Transverse colon (tissue), 4 donors: ENCODE data around the gene DENND11. TPM values are rescaled to one million over a fixed set of nuclear protein-coding genes. Genes with fewer than 3 reads are reported as not detected.

Experiments used
- DNase-seq: peaks from one replicate; pipeline ENCODE4 v3.0.0-alpha.2; 2019
- H3K27ac ChIP-seq, 4 donors: fragments of 200-600 bp; sonication (generic); 2 replicates each; pipeline ENCODE4 v1.5.1; 2016 to 2018; ENCODE audit warnings: inconsistent platforms in 4 of 4
- H3K27me3 ChIP-seq: fragments of 200-600 bp; sonication (generic); 2 replicates; pipeline ENCODE4 v1.5.1; 2017; ENCODE audit warnings: inconsistent platforms
- H3K36me3 ChIP-seq, 4 donors: fragments of 200-600 bp; sonication (generic); 2 replicates each; pipeline ENCODE4 v1.5.1; 2017 to 2019; ENCODE audit warnings: inconsistent platforms in 4 of 4
- H3K4me1 ChIP-seq, 4 donors: fragments of 200-600 bp; sonication (generic); 2 replicates each; pipeline ENCODE4 v1.5.1; 2017 to 2020; ENCODE audit warnings: inconsistent platforms in 4 of 4
- H3K4me3 ChIP-seq, 4 donors: fragments of 200-600 bp; sonication (generic); 1 replicate in 1 of 4; 2 replicates in 3 of 4; pipeline versions ENCODE4 v1.5.1 to v1.6.1; 2017 to 2019; ENCODE audit warnings: inconsistent platforms in 4 of 4
- H3K9me3 ChIP-seq, 2 donors: fragments of 200-600 bp; sonication (generic); 2 replicates each; pipeline ENCODE4 v1.5.1; 2017 to 2019; ENCODE audit warnings: inconsistent platforms in 2 of 2
- CTCF ChIP-seq, 5 experiments: fragments of 200-600 bp in 3 of 5; fragments of 450-650 bp in 2 of 5; sonication (generic) in 3 of 5; IDR thresholded peaks; 1 replicate in 2 of 5; 2 replicates in 3 of 5; pipeline ENCODE4 v1.5.1; 2016 to 2017; ENCODE audit warnings: antibody characterized with exemption in 5 of 5, inconsistent platforms in 3 of 5, mild to moderate bottlenecking in 2 of 5, moderate library complexity in 1 of 5
- EP300 ChIP-seq: sonication (generic); formaldehyde crosslinking; IDR thresholded peaks from one replicate; pipeline ENCODE4 v1.6.1; 2017; ENCODE audit warnings: antibody characterized with exemption, low read depth
- POLR2A ChIP-seq: fragments of 450-650 bp; IDR thresholded peaks from one replicate; pipeline ENCODE4 v1.6.1; 2016; ENCODE audit warnings: antibody characterized with exemption, mild to moderate bottlenecking, moderate library complexity
- POLR2AphosphoS5 ChIP-seq, 3 donors: sonication (generic); formaldehyde crosslinking; IDR thresholded peaks; one replicate each; pipeline ENCODE4 v1.6.1; 2016; ENCODE audit warnings: antibody characterized with exemption in 3 of 3
- WGBS, 2 donors: methylation state at CpG; one replicate each; pipeline ENCODE4 v1.1.5; 2018; ENCODE audit warnings: low coverage in 1 of 2; 5-methylcytosine and 5-hydroxymethylcytosine counted together
- in situ Hi-C, 4 donors: fragments of 200-750 bp; cut with MboI; loops; one replicate each; pipeline versions ENCODE4 v1.15.0 to v1.15.1; 2017; ENCODE audit warnings: low sequenced_read_pairs in 3 of 4, low pct_ligation_motif_present in 1 of 4, low pct_unique_long_range_greater_than_20kb in 1 of 4
- intact Hi-C: fragments of 100-400 bp; cut with DNase I; formaldehyde crosslinking; loops from one replicate; pipeline ENCODE4 v1.15.1; 2023; ENCODE audit warnings: low total_unique reads
- total RNA-seq, 4 donors: library from RNA; depleted of rRNA; stranded (reverse); fragments of >200 nt; gene quantifications; one replicate each; pipeline ENCODE4 v1.1.0, GENCODE V29; 2016

DENND11 gene
- total RNA-seq, 4 donors from 2014 or later = 13.1 to 43.8 (median 30.7) TPM

- in situ Hi-C loops = no loop called here
- Histone ChIP-seq H3K36me3 (no peaks in the 10 kb centered on the region), H3K27me3 (no peaks in the 10 kb centered on the region), H3K27ac (no peak overlapping the region), H3K9me3 (no peaks in the 10 kb centered on the region), H3K4me1 (no peaks in the 10 kb centered on the region), H3K4me3 (no peak overlapping the region)
- TF ChIP-seq EP300 = no peak
- TF ChIP-seq POLR2AphosphoS5 (IDR thresholded peaks at IDR 0.05) = no peak
- peak in 1 of 5 experiments; percentile 15 for TF ChIP-seq CTCF (IDR thresholded peaks at IDR 0.05)
- no peak for TF ChIP-seq POLR2A
- DNase-seq = no peak
- intact Hi-C loops = no loop called here
- WGBS, 2 donors = 79 to 87% methylated on average over 6 to 24 of the region's 24 CpGs
These were observed 29.6 kb upstream of the DENND11 start for GRCh38 chr7:141731476-141732149.

- Histone ChIP-seq H3K27me3 (no peaks in the 10 kb centered on the region), H3K27ac (no peak overlapping the region), H3K36me3 (no peaks in the 10 kb centered on the region), H3K4me3 (no peak overlapping the region), H3K4me1 (no peaks in the 10 kb centered on the region), H3K9me3 (no peaks in the 10 kb centered on the region)
- in situ Hi-C loops (no loop called here), intact Hi-C loops (no loop called here)
- DNase-seq = no peak
- no peak for TF ChIP-seq POLR2A
- WGBS, 2 donors = 91 to 100% methylated on average over 1 of the region's 1 CpG
These were observed 27.1 kb upstream of the DENND11 start for GRCh38 chr7:141729020-141729419.

- in situ Hi-C loops = no loop called here
- Histone ChIP-seq H3K9me3 (no peaks in the 10 kb centered on the region), H3K4me3 (no peak overlapping the region), H3K27ac (no peak overlapping the region), H3K27me3 (no peaks in the 10 kb centered on the region), H3K4me1 (no peaks in the 10 kb centered on the region), H3K36me3 (no peaks in the 10 kb centered on the region)
- TF ChIP-seq EP300 (no peak), POLR2A (no peak), POLR2AphosphoS5 (IDR thresholded peaks at IDR 0.05) (no peak), CTCF (IDR thresholded peaks at IDR 0.05) (no peak)
- no peak for DNase-seq
- intact Hi-C loops = no loop called here
- 70 to 90% methylated on average over 1 to 2 of the region's 2 CpGs for WGBS, 2 donors
These were observed 20.6 kb upstream of the DENND11 start for GRCh38 chr7:141722529-141722928.

- DNase-seq = no peak
- in situ Hi-C loops = no loop called here
These were observed 15.5 kb upstream of the DENND11 start for GRCh38 chr7:141717450-141717849.

More at GRCh38 chr7:141717450-141717849, 15.5 kb upstream of the DENND11 start:
- Histone ChIP-seq H3K9me3 (no peaks in the 10 kb centered on the region), H3K27ac (no peak overlapping the region), H3K4me3 (no peak overlapping the region), H3K27me3 (no peaks in the 10 kb centered on the region), H3K4me1 (no peaks in the 10 kb centered on the region), H3K36me3 (no peaks in the 10 kb centered on the region)
- TF ChIP-seq POLR2A (no peak), EP300 (no peak), POLR2AphosphoS5 (IDR thresholded peaks at IDR 0.05) (no peak), CTCF (IDR thresholded peaks at IDR 0.05) (no peak)
- intact Hi-C loops = no loop called here
- 94 to 100% methylated on average over 1 of the region's 1 CpG for WGBS, 2 donors
